ENCODE results near the gene TEAD3. TPM values are rescaled to one million over a fixed set of nuclear protein-coding genes. Genes with fewer than 3 reads are reported as not detected.

The TEAD3 gene
- total and polyA plus RNA-seq, 11 donors = 25.8 to 54.3 (median 35.2) TPM

DNA sequence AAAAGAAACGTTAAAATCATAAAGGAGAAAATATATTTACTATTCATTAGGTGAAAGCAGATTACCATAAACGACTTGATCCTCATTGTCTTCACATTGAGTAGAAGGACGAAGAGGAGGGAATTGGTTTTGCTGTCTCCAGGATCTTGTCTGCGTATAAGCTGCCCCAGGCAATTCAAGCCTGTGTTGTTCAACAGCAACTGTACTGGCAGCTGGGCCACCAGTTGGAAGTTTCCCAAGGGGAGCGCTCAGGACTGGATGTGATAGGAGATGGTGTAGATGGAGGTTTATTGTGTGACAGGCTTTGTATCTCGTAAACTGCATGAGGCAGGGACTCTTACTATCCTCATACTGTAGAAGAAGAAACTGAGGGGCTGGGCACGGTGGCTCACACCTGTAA lies 48.7 kb downstream of the TEAD3 start:
- Histone ChIP-seq H3K27me3 (no peaks in the 10 kb centered on the region), H3K4me3 (no peak overlapping the region), H3K4me1 (peaks cover 0 to 23% (median 12%) of the 10 kb centered on the region in 12 donors), H3K9me3 (peaks cover 0 to 4% (median 0%) of the 10 kb centered on the region in 12 donors), H3K36me3 (no peaks in the 10 kb centered on the region), H3K27ac (no peak overlapping the region)
- ATAC-seq (no peak), DNase-seq (no peak)
- WGBS, 4 donors = 67 to 87% (median 77%) methylated on average over 7 of the region's 7 CpGs
- TF ChIP-seq CTCF (IDR thresholded peaks at IDR 0.05) (no peak), POLR2A (IDR thresholded peaks at IDR 0.05) (no peak)
- intact Hi-C loops (cut with DNase I) = loop anchor here in 4 of 10 donors (2.0 to 5.0 kb wide), 2 partner anchors 105 to 151 kb away; partner anchors contain the start of genes DEF6 (in 3 of the 4) and PPARD (in 1 of the 4)

DNA sequence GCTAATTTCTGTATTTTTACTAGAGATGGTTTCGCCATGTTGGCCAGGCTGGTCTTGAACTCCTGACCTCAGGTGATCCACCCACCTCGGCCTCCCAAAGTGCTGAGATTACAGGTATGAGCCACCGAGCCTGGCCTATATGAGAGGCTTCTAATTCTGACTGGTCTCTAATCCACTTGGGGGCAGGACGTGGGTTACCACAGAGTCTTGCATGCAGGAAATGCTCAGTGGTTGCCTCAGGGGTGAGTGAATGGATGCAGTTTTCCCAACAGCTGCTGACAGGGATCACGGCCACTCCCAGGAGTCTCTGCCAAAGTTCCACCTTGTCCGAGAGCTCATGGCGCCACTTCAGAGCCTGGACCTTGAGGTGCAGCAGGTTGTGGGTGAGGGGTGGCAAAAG lies 51.2 kb downstream of the TEAD3 start:
- Histone ChIP-seq H3K4me1 (peaks cover 0 to 5% (median 0%) of the 10 kb centered on the region in 12 donors), H3K4me3 (no peak overlapping the region), H3K27me3 (no peaks in the 10 kb centered on the region), H3K27ac (no peak overlapping the region), H3K9me3 (peaks cover 0 to 4% (median 0%) of the 10 kb centered on the region in 12 donors), H3K36me3 (no peaks in the 10 kb centered on the region)
- DNase-seq (no peak), ATAC-seq (no peak)
- intact Hi-C loops (cut with DNase I) = loop anchor here in 3 of 10 donors (5.0 kb wide), 1 partner anchor 148 kb away; the partner anchor contains the start of gene DEF6 (in 3 of the 3)
- no peak for TF ChIP-seq POLR2A (IDR thresholded peaks at IDR 0.05)
- 75 to 90% (median 86%) methylated on average over 5 to 7 of the region's 7 CpGs for WGBS, 4 donors

DNA sequence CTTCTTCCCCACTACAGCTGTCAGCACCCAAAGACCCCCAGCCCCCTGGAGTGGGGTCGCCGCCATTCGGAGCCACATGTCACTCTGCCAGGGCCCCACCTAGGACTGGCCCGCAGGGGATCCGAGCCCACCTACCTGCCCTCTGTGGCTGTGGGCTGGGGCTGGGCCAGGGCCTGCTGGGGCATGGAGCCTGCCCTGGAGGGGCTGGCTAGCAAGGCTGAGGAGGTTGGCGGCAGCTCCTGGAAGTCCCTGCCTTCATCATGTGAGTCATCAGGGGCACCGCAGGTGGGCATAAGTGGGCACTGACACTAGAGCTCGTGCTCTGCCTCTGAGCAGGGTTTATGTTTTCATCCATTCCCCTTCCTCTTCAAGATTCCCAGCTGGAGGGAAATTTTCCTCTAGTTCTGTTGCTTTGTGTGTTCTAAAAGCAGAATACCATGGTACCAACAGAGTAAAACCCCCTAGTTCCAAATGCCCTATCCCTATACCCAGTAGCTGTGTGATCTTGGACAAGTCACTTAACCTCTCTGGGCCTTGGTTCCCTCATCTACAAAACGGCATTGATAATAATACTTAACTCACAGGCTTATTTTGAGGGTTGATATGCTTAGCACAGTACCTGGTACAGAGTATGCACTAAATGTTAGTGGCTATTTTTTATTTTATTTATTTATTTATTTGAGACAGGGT lies 53.4 kb downstream of the TEAD3 start:
- WGBS, 4 donors = 82 to 87% (median 86%) methylated on average over 6 to 9 of the region's 9 CpGs
- no peak for ATAC-seq
- no peaks in the 10 kb centered on the region for H3K4me1 ChIP-seq
- H3K4me3 ChIP-seq = no peak overlapping the region
- no peak for DNase-seq
- intact Hi-C loops (cut with DNase I) = no loop called here
- H3K27me3 ChIP-seq = no peaks in the 10 kb centered on the region
- H3K9me3 ChIP-seq = peaks cover 0 to 4% (median 0%) of the 10 kb centered on the region in 12 donors
- TF ChIP-seq POLR2A (IDR thresholded peaks at IDR 0.05) (no peak), CTCF (IDR thresholded peaks at IDR 0.05) (no peak)
- H3K27ac ChIP-seq = no peak overlapping the region
- no peaks in the 10 kb centered on the region for H3K36me3 ChIP-seq

DNA sequence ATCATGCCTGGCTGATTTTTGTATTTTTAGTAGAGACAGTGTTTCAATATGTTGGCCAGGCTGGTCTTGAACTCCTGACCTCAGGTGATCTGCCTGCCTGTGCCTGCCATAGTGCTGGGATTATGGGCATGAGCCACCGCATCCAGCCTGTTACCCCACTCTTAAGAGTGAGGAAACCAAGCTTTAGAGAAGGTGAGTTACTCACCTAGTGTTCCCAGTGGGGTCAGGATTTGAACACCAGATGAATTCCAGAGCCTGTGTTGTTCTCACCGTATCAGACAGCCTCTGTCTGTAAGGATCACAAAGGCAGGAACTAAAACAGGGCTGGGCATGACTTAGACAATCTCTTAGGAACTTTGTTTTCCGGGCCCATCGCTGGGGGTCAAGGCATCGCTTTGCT lies 54.2 kb downstream of the TEAD3 start:
- intact Hi-C loops (cut with DNase I) = no loop called here
- TF ChIP-seq POLR2A (IDR thresholded peaks at IDR 0.05) (no peak), CTCF (IDR thresholded peaks at IDR 0.05) (no peak)
- 69 to 78% (median 74%) methylated on average over 5 of the region's 5 CpGs for WGBS, 4 donors

More for the DNA sequence above, 54.2 kb downstream of the TEAD3 start:
- no peaks in the 10 kb centered on the region for H3K4me1 ChIP-seq
- ATAC-seq = no peak
- no peak for DNase-seq
- no peaks in the 10 kb centered on the region for H3K27me3 ChIP-seq
- no peak overlapping the region for H3K4me3 ChIP-seq
- H3K9me3 ChIP-seq = peaks cover 0 to 4% (median 0%) of the 10 kb centered on the region in 12 donors
- no peak overlapping the region for H3K27ac ChIP-seq
- H3K36me3 ChIP-seq = no peaks in the 10 kb centered on the region
